Posterior vena cava (tissue), 2 donors: ENCODE data around the gene RPP25L. TPM values are rescaled to one million over a fixed set of nuclear protein-coding genes. Genes with fewer than 3 reads are reported as not detected.

Experiments used
- DNase-seq: peaks from one replicate; pipeline ENCODE4 v3.0.0-alpha.2; 2020; ENCODE audit warnings: low spot score
- intact Hi-C, 2 donors: fragments of 100-400 bp; cut with DNase I; formaldehyde crosslinking; loops; one replicate each; pipeline versions ENCODE4 v1.14.1 to v1.14.2; 2022 to 2023
- total RNA-seq, 2 donors: library from RNA; stranded (reverse); fragmentation: NEBNext Ultra II Directional; extraction: Animal tissue kit (Norgen Biotek cat#: 25700); gene quantifications; one replicate each; pipeline ENCODE4 v1.2.1, GENCODE V29; 2021
- donor health status: DM: yes; HTN: yes; CAD: no.
- donor health status: DM: yes; HTN: yes; CAD: no.

Gene RPP25L
- total RNA-seq, 2 donors from 2014 or later = 5.1 to 10.8 TPM

- intact Hi-C loops = no loop called here
Measured at GRCh38 chr9:34620061-34620994, 8.4 kb upstream of the RPP25L start, which contains the start of gene DCTN3. TSS of gene DCTN3 (minus strand) at chr9:34620495. CDS start at chr9:34620464, 31 bp downstream.

GRCh38 chr9:34615132-34615531 is 3.2 kb upstream of the RPP25L start:
- intact Hi-C loops = no loop called here
- no peak for DNase-seq

More at GRCh38 chr9:34620061-34620994, 8.4 kb upstream of the RPP25L start, which contains the start of gene DCTN3:
- peak; percentile 97 for DNase-seq

GRCh38 chr9:34612788-34613390 is 992 bp upstream of the RPP25L start:
- intact Hi-C loops = loop anchor here in 1 of 2 donors (5.0 kb wide), 1 partner anchor 276 kb away; no protein-coding TSS in a partner anchor
- peak; percentile 91 for DNase-seq

- intact Hi-C loops = loop anchor here in 1 of 2 donors (5.0 kb wide), 1 partner anchor 274 kb away; no protein-coding TSS in a partner anchor
- no peak for DNase-seq
Measured at GRCh38 chr9:34611251-34611810, 566 bp downstream of the RPP25L start.

GRCh38 chr9:34610434-34611206 is 1.3 kb downstream of the RPP25L start:
- intact Hi-C loops = loop anchor here in 1 of 2 donors (5.0 kb wide), 1 partner anchor 273 kb away; no protein-coding TSS in a partner anchor
- no peak for DNase-seq

- intact Hi-C loops = no loop called here
- DNase-seq = no peak
Measured at GRCh38 chr9:34607331-34607730, 4.6 kb downstream of the RPP25L start.

- intact Hi-C loops = no loop called here
- no peak for DNase-seq
Measured at GRCh38 chr9:34606905-34607304, 5.0 kb downstream of the RPP25L start.

GRCh38 chr9:34606190-34606589 is 5.7 kb downstream of the RPP25L start:
- no peak for DNase-seq
- intact Hi-C loops = no loop called here

GRCh38 chr9:34603610-34604231 is 8.2 kb downstream of the RPP25L start:
- peak; percentile 92 for DNase-seq
- intact Hi-C loops = no loop called here

GRCh38 chr9:34601937-34602573 is 9.8 kb downstream of the RPP25L start:
- intact Hi-C loops = no loop called here

GRCh38 chr9:34600908-34601307 is 11.0 kb downstream of the RPP25L start:
- intact Hi-C loops = no loop called here
- no peak for DNase-seq

More at GRCh38 chr9:34601937-34602573, 9.8 kb downstream of the RPP25L start:
- DNase-seq = no peak

- no peak for DNase-seq
- intact Hi-C loops = loop anchor here in 1 of 2 donors (10.0 kb wide), 1 partner anchor 195 kb away; no protein-coding TSS in a partner anchor
Measured at GRCh38 chr9:34599546-34599945, 12.4 kb downstream of the RPP25L start.

GRCh38 chr9:34594177-34594576 is 17.7 kb downstream of the RPP25L start:
- intact Hi-C loops = loop anchor here (5.0 to 10.0 kb wide), 3 partner anchors 47 to 189 kb away; no protein-coding TSS in a partner anchor
- no peak for DNase-seq

- intact Hi-C loops = loop anchor here (2.0 to 10.0 kb wide), 4 partner anchors 46 to 188 kb away; no protein-coding TSS in a partner anchor
- DNase-seq = peak; percentile 92
Measured at GRCh38 chr9:34592895-34593601, 18.8 kb downstream of the RPP25L start.

- intact Hi-C loops = loop anchor here (2.0 to 10.0 kb wide), 4 partner anchors 45 to 187 kb away; no protein-coding TSS in a partner anchor
- DNase-seq = no peak
Measured at GRCh38 chr9:34591917-34592866, 19.7 kb downstream of the RPP25L start.
